ENCODE results near the gene PPP2R5C.

Gene PPP2R5C

DNA sequence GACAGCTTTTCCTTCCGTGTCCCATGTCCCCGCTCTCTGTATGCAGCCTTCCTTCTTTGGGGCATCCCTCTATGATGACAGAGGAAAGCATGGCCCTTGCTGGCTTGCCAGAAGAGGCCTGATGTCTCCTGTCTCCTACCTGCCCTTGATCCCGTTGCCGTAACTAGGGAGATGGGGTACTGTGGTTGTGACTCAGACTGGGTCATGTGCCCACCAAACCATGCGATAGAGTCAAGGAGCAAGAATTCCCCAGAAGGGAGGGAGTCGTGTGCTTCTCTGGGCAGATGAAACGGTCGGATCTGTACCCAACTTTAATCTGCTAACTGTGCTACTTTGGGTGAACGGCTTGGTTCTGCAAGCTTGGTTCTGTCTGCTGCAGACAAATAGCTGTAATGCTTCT, 103.8 kb downstream of the PPP2R5C start:
- no peak for DNase-seq (ENCODE audit: low read depth)

- no peak for DNase-seq (ENCODE audit: low read depth)
Observed at GRCh38 chr14:101867854-101868253, 106.3 kb downstream of the PPP2R5C start.

- no peak for DNase-seq (ENCODE audit: low read depth)
Observed at GRCh38 chr14:101869217-101869616, 107.7 kb downstream of the PPP2R5C start.

DNA sequence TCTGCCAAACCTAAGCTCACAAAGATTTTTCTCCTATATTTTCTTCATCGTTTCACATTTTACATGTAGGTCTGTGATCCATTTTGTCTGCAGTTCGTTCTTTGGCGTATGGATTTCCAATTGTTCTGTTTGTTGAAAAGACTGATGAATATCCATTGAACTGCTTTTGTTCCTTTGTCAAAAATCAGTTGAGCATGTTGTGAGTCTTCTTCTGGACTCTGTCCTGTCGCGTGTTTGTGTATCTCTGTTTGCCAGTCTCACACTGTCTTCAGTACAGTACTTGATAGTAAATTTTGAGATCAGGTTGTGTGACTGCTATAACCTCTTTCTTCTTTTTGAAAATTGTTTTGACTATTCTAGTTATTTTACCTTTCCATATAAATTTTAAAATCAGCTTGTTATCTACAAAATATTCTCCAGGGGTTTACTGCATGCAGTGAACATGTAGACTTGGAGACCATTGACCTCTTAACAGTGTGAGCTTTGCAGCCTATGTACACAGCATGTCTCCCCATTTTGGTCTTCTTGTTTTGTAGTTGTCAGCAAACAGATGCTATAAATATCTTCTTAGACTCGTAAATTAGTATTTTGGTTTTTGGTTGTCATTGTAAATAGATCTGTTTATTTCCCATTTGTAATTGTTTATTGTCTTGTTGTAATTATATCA, 108.9 kb downstream of the PPP2R5C start:
- DNase-seq (ENCODE audit: low read depth), result no peak

GRCh38 chr14:101872346-101872745, 110.8 kb downstream of the PPP2R5C start:
- no peak for DNase-seq (ENCODE audit: low read depth)

DNA sequence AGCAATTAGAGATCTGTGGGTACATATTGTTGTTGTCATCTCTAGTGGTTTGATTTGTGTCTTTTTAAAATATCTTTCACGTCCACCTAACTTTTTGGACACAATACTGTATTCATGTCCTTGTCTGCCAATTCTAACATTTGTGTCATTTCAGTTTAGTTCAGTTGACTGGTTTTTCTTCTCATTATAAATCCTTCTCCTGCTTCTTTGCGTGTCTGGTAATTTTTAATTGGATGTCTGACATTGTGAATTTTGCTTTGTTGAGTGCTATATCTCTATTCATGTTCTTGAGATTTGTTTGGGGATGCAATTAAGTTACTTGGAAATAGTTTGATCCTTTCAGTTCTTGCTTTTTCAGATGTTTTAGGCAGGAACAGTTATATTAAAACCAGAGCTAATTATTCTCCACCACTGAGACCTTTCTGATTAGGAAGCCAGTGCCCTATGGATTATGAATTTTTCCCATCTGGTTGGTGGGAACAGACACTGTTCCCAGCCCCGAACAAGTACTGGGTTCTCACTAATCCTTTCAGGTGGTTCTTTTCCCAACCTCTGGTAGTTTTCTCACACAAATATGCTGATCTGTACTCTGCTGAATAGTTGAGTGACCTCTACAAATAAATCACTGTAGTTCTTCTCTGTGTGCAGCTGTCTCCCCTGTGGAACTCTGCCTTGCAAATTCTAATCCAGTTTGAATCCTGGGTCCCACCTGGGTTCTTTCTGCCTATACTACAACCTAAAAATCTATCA, 111.7 kb downstream of the PPP2R5C start:
- DNase-seq (ENCODE audit: low read depth), result no peak

GRCh38 chr14:101873991-101874390, 112.5 kb downstream of the PPP2R5C start:
- DNase-seq (ENCODE audit: low read depth), result no peak

GRCh38 chr14:101875041-101875726, 113.7 kb downstream of the PPP2R5C start:
- DNase-seq (ENCODE audit: low read depth), result no peak

- no peak for DNase-seq (ENCODE audit: low read depth)
Observed at GRCh38 chr14:101875727-101876554, 114.4 kb downstream of the PPP2R5C start.

GRCh38 chr14:101876555-101876938, 115.0 kb downstream of the PPP2R5C start:
- no peak for DNase-seq (ENCODE audit: low read depth)

DNA sequence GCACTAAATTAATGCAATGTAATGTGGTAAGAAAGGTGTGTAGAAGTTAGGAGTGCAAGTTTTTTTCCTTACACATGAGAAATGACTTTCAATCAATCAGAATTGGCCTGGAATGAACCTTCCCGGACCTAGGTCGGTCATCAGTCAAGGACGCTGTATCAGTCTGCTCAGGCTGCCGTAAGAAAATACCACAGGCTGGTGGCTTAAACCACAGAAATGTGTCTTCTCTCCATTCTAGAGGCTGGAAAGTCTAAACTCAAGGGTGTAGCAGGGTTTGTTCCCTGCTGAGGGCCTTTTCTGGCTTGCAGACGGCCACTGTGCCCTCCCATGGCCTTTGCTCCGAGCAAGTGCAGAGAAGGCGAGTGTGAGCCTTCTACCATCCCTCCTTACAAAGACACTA, 116.3 kb downstream of the PPP2R5C start:
- DNase-seq (ENCODE audit: low read depth), result no peak

DNA sequence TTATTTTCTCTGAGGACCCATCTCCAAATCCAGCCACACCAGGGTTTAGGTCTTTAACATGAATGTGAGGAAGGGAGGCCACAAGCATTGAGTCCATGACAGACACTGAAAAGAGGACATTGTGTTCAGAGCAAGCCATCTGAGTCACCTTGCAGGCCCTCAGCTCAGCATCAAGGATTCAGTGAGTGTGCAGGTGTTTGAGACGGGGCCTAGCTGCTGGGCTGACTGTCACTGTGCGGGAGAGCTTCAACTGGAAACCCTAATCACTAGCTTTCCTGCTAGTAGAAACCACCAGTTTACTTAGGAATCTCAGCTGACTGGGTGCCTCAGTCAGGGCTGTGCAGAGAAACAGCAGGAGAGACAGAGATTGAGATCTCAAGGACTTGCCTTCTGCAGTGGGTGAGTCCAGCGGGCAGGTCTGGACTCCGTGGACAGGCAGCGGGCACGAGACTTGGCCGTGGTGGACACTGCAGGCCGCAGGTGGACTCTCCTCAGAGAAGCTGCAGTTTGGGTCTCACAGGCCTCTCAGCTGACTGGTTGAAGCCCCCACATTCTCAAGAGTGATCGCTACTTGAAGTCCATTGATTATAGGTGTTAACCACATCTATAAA, 116.8 kb downstream of the PPP2R5C start:
- no peak for DNase-seq (ENCODE audit: low read depth)

DNA sequence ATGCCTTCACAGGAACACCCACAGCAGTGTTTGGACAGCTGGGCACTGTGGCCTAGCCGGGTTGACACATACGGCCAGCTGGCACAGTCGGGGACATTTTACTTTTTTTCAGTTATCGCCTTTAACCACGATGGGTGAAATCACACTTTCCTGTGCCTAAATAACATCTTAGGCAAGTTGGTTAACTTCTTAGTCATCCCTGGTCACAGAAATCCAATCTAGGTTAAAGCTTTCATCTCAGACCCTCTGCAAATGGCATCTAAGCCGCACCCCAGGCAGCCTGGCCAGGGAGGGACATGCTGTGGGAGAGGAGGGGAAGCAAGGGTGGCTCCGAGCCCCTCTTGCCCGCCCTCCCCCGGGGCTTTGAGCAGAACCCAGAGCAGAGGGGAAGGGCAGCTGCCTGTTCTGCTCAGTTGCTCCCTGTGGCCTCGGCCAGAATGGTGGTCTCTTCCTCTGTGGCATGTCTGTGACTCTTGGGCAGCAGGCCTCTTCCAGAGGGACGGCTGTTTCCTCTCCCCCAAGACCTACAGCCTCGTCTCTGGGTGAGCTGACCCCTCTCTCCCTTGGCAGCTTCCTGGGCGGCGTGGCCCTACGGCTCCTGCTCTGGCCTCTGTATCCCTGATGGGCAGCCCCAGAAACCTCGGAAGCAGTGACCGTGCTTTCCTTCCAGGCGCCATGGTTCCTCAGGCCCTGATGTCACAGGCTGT, 117.5 kb downstream of the PPP2R5C start:
- DNase-seq (ENCODE audit: low read depth), result no peak

- DNase-seq (ENCODE audit: low read depth), result no peak
Observed at GRCh38 chr14:101879529-101880336, 118.2 kb downstream of the PPP2R5C start.

DNA sequence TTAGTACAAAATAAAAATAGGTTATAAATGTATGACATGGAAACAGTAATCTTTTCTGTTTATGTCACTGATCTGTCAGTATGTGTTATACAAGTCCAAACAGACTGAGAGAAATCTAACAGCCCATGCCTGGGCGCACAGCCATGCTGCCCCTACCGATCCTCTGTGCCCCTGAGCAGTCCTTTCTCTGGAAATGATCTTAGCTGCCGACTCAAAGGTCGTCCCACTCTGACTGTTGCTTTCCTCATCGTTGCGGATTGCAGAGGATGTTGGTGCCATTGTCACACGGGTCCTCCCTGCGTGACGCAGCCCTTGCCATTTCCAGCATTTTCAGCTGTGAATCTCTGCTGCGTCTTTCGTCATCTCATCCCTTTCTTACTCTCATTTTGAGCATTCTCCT, 119.9 kb downstream of the PPP2R5C start:
- no peak for DNase-seq (ENCODE audit: low read depth)

DNA sequence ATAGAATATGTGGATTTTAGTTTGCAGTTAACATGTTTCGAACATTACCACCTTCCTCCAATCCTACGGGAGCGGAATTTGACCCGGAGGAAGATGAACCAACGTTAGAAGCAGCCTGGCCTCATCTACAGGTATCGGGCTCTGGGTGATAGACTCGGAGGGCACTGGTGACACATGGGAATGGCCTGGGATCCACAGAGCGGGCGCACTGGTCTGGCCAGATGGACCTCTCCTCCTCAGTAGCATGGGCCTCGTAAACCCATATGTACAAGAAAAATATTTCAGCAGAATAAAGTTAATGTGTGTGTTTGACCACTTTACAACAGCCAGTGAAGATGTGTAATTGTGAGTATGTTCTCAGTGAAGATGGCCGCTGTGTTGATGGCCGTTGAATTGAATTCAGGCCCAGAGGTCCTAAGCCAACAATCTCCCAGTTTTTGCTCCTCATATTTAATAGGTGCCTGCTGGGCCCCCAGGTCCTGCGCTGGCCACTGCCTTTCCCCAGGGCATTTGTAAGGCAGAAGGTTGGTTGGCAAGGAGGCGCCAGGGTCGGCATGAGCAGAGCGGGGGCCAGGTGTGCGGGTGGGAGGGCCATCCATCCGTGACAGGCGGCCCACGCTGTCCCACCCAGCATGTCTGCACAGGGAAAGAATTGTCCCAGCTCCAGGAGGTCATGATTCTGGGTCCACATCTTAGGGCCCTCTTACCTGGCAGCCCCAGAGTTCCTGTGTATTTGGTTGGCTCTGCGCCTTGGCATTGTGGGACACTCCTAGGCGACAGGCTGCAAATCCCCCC, 120.8 kb downstream of the PPP2R5C start:
- DNase-seq (ENCODE audit: low read depth), result no peak

GRCh38 chr14:101884089-101884933, 122.8 kb downstream of the PPP2R5C start:
- no peak for DNase-seq (ENCODE audit: low read depth)

DNA sequence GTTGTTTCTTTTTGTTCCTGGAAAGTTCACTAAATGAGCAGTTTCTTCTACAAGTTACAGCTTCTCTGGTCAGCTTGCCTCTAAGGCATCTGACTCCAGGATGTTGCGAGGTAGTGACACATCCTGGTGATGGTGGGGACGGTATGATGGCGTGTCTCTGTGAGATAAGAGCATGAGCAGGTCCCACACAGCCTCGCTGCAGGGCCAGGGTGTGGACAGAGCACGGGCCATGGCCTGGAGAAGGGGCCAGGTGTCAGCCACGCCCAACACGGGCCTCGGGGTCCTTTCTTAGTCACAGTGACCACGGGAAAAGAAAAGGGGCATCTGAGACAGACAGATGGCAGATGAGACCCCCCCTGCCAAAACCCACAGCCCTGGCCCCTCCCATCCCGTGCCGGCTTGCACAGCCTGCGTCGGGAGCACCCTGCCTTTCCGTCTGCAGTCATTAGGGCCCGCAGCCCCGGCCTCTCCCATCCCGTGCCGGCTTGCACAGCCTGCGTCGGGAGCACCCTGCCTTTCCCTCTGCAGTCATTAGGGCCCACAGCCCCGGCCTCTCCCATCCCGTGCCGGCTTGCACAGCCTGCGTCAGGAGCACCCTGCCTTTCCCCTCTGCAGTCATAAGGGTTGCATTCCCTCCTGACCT, 123.5 kb downstream of the PPP2R5C start:
- DNase-seq (ENCODE audit: low read depth), result no peak

Measured in HS-5 (cell line).